Right lobe of liver (tissue), 6 donors: ENCODE data around the gene IGSF9B. TPM values are rescaled to one million over a fixed set of nuclear protein-coding genes. Genes with fewer than 3 reads are reported as not detected.

Experiments
- ATAC-seq, 4 donors: fragments of 200-7000 bp; cut with Tn5 transposase; one replicate each; pipeline ENCODE4 v1.9.1; 2020; ENCODE audit warnings: mild to moderate bottlenecking in 4 of 4, moderate library complexity in 4 of 4
- DNase-seq, 3 donors: peaks; one replicate each; pipeline ENCODE4 v3.0.0-alpha.2; 2020
- H3K27ac ChIP-seq, 3 donors: fragments of 200-600 bp; one replicate each; pipeline ENCODE4 v1.8.0; 2022
- H3K27me3 ChIP-seq, 2 donors: fragments of 200-600 bp; one replicate each; pipeline ENCODE4 v1.8.0; 2022
- H3K36me3 ChIP-seq, 4 donors: fragments of 200-600 bp; sonication (generic) in 1 of 4; one replicate each; pipeline versions ENCODE4 v1.5.1 to v1.8.0; 2017 to 2022; ENCODE audit warnings: control low read depth in 1 of 4
- H3K4me1 ChIP-seq, 4 donors: fragments of 200-600 bp; sonication (generic) in 1 of 4; one replicate each; pipeline versions ENCODE4 v1.5.1 to v1.8.0; 2017 to 2022; ENCODE audit warnings: control low read depth in 1 of 4
- H3K4me3 ChIP-seq, 3 donors: fragments of 200-600 bp; one replicate each; pipeline ENCODE4 v1.8.0; 2022
- H3K9me3 ChIP-seq, 4 donors: fragments of 200-600 bp; sonication (generic) in 1 of 4; one replicate each; pipeline versions ENCODE4 v1.5.1 to v1.8.0; 2017 to 2022; ENCODE audit warnings: control low read depth in 1 of 4
- POLR2A ChIP-seq: fragments of 450-650 bp; IDR thresholded peaks from one replicate; pipeline ENCODE4 v1.6.1; 2017; ENCODE audit warnings: antibody characterized with exemption, mild to moderate bottlenecking
- WGBS: methylation state at CpG from one replicate; pipeline ENCODE4 v1.1.6; 2018; ENCODE audit warnings: low coverage, low lambda C conversion rate; ENCODE audit not compliant: insufficient coverage; ENCODE audit errors: missing lambda C conversion rate; 5-methylcytosine and 5-hydroxymethylcytosine counted together
- intact Hi-C, 2 donors: fragments of 100-400 bp; cut with DNase I; formaldehyde crosslinking; loops; one replicate each; pipeline versions ENCODE4 v1.11.2 to v1.14.1; 2022
- total RNA-seq, 6 experiments: library from RNA; depleted of rRNA in 2 of 6; stranded (reverse); fragments of >200 nt in 2 of 6; fragmentation: NEBNext Ultra II Directional in 3 of 6; extraction: Animal tissue kit (Norgen Biotek cat#: 25700) in 3 of 6; gene quantifications; one replicate each; pipeline versions ENCODE4 v1.1.0 to v1.2.4, GENCODE V29; 2016 to 2023
- TF ChIP-seq, protein P1 (sequence below), 4 donors: fragments of 200-600 bp in 3 of 4; fragments of 450-650 bp in 1 of 4; IDR thresholded peaks; one replicate each; pipeline versions ENCODE4 v1.5.1 to v1.8.0; 2016 to 2022; ENCODE audit warnings: antibody characterized with exemption in 4 of 4, mild to moderate bottlenecking in 2 of 4
- donor health status: DM: no; HTN: yes; CAD: no.
- donor health status: DM: no; HTN: no; CAD: no.
- donor health status: DM: no; HTN: no; CAD: no.
- donor health status: DM: no; HTN: yes; CAD: no.
- donor health status: DM: no; HTN: yes; CAD: no.

The IGSF9B gene
- total RNA-seq, 6 experiments from 2014 or later, result 0.15 to 0.23 TPM; not detected in 4

GRCh38 chr11:133906746-133907145, 50.0 kb downstream of the IGSF9B start:
- TF ChIP-seq, protein P1, sequence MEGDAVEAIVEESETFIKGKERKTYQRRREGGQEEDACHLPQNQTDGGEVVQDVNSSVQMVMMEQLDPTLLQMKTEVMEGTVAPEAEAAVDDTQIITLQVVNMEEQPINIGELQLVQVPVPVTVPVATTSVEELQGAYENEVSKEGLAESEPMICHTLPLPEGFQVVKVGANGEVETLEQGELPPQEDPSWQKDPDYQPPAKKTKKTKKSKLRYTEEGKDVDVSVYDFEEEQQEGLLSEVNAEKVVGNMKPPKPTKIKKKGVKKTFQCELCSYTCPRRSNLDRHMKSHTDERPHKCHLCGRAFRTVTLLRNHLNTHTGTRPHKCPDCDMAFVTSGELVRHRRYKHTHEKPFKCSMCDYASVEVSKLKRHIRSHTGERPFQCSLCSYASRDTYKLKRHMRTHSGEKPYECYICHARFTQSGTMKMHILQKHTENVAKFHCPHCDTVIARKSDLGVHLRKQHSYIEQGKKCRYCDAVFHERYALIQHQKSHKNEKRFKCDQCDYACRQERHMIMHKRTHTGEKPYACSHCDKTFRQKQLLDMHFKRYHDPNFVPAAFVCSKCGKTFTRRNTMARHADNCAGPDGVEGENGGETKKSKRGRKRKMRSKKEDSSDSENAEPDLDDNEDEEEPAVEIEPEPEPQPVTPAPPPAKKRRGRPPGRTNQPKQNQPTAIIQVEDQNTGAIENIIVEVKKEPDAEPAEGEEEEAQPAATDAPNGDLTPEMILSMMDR (IDR thresholded peaks at IDR 0.05), result no peak
- no peak for TF ChIP-seq POLR2A
- WGBS, result 45% methylated on average over 5 of the region's 13 CpGs

DNA sequence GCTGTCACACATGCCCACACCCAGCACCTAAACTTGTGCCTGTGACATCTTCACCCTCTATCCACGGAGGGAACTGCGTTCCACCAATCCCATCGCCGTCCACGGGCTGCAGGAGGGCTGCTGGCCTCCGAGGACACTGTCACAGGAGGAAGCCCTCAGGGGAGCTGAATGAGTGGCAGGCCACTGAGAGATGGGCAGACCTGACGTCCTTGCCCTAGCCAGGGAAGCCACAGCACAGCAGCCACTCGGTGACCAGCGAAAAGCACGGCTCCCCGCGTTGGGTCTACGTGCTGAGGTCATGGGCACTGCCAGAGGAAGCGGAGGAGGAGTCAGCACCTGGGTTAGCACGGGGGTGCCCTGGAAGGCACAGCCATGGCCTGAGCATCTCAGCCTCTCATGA, 50.5 kb downstream of the IGSF9B start:
- Histone ChIP-seq H3K4me3 (no peak overlapping the region), H3K27ac (no peak overlapping the region), H3K9me3 (no peaks in the 10 kb centered on the region), H3K27me3 (no peaks in the 10 kb centered on the region), H3K36me3 (no peaks in the 10 kb centered on the region), H3K4me1 (no peaks in the 10 kb centered on the region)
- no peak for TF ChIP-seq POLR2A
- TF ChIP-seq, protein P1 (IDR thresholded peaks at IDR 0.05), result no peak
- 80% methylated on average over 7 of the region's 15 CpGs for WGBS
- intact Hi-C loops, result no loop called here
- ATAC-seq (no peak), DNase-seq (peak in 1 of 3 donors; percentile 50)

More at GRCh38 chr11:133906746-133907145, 50.0 kb downstream of the IGSF9B start:
- DNase-seq (peak in 1 of 3 donors; percentile 24), ATAC-seq (no peak)
- intact Hi-C loops, result no loop called here
- no peak overlapping the region for H3K4me3 ChIP-seq
- H3K36me3 ChIP-seq, result no peaks in the 10 kb centered on the region
- no peaks in the 10 kb centered on the region for H3K4me1 ChIP-seq
- H3K9me3 ChIP-seq, result no peaks in the 10 kb centered on the region
- H3K27me3 ChIP-seq, result no peaks in the 10 kb centered on the region
- H3K27ac ChIP-seq, result no peak overlapping the region

DNA sequence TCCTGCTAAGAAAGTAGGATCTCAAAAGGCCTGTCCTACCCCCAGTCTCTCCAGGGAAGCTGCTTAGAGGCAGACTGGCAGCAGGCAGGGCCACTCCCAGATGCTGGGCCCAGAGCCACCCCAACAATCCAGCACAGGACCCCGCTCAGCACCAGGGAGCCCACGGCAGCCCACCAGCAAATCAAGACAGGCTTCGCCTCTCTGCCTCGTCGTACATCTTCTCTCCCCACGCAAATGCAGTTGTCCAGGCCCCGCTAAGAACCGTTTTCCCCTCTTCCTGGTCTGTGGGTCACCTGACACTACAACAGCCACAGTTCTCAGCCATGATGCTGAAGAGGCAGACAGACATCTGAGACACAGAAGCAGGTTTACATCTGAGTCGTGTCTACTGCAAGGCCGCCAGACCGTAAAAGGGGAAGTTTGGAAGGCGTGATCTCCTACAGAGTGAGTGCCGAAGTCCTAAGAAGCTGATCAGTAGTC, 51.1 kb downstream of the IGSF9B start:
- intact Hi-C loops, result no loop called here
- ATAC-seq (no peak), DNase-seq (peak in 1 of 3 donors; percentile 20)

DNA sequence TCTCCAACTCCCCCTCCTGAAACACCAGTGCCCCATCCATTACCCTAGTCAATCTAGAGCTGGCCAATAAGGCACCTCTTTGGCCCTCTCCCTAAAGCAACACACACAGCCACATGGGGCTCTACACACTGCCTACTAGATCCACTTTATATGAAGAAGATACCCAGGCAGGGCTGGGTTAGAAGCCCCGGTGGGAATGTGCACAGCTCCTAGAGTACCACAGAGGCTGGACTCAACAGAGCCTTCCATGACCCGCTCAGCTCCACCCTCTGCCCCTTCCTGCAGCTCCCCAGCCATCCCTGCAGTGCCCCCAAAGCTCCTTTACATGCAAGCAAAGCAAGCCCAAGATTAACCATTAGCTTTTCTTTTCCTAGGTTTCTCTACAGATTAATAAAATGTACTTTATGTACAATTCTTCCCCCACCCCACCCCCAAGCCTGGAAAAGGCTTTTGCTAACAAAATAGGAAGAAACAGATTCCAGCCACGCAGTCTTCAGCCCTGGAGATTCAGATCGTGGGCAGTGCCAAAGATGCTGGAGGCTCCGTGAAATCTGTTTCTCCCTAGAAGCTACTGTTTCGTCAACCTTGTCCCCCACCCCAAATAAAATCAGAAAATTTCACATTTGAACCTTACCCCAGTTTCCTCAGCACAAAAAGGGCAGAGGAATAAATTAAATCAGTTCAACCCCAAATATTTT, 51.8 kb downstream of the IGSF9B start:
- peak in 2 of 3 donors; percentile 11 to 14 for DNase-seq
- Histone ChIP-seq H3K27me3 (no peaks in the 10 kb centered on the region), H3K4me1 (no peaks in the 10 kb centered on the region), H3K9me3 (no peaks in the 10 kb centered on the region), H3K27ac (no peak overlapping the region), H3K36me3 (no peaks in the 10 kb centered on the region), H3K4me3 (no peak overlapping the region)
- WGBS, result 54% methylated on average over 5 of the region's 6 CpGs
- TF ChIP-seq, protein P1 (IDR thresholded peaks at IDR 0.05), result no peak
- TF ChIP-seq POLR2A, result no peak
- intact Hi-C loops, result no loop called here
- ATAC-seq, result no peak

More for the DNA sequence above, 51.1 kb downstream of the IGSF9B start:
- H3K9me3 ChIP-seq, result no peaks in the 10 kb centered on the region
- H3K27ac ChIP-seq, result no peak overlapping the region
- no peak overlapping the region for H3K4me3 ChIP-seq
- H3K27me3 ChIP-seq, result no peaks in the 10 kb centered on the region
- WGBS, result 68% methylated on average over 5 of the region's 13 CpGs
- no peaks in the 10 kb centered on the region for H3K4me1 ChIP-seq
- no peaks in the 10 kb centered on the region for H3K36me3 ChIP-seq
- TF ChIP-seq POLR2A, result no peak
- TF ChIP-seq, protein P1 (IDR thresholded peaks at IDR 0.05), result no peak
